Activated CD4-positive, alpha-beta T cell treated with anti-CD3 and anti-CD28 coated beads for 48 hours (primary cell): ENCODE data around the gene KIFC1.
"Not testable (repeated sequence)": the region's sequence is repeated elsewhere in the genome, so short reads cannot be mapped to it uniquely, and the experiment has no call there.

Experiments
- DNase-seq: peaks from one replicate; pipeline ENCODE4 v3.0.0-alpha.2; 2020

Gene KIFC1

DNA sequence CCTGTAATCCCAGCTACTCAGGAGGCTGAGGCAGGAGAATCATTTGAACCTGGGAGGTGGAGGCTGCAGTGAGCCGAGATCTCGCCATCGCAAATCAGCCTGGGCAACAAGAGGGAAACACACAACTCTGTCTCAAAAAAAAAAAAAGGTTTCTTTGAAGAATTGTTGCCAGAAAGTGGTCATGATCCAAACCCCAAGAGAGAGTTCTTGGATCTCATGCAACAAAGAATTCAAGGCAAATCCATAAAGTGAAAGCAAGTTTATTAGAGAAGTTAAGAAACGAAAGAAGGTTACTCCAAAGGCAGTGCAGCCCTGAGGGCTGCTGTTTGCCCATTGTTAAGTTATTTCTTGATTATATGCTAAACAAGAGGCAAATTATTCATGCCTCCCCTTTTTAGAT is 14.5 kb upstream of the KIFC1 start:
- no peak for DNase-seq

DNA sequence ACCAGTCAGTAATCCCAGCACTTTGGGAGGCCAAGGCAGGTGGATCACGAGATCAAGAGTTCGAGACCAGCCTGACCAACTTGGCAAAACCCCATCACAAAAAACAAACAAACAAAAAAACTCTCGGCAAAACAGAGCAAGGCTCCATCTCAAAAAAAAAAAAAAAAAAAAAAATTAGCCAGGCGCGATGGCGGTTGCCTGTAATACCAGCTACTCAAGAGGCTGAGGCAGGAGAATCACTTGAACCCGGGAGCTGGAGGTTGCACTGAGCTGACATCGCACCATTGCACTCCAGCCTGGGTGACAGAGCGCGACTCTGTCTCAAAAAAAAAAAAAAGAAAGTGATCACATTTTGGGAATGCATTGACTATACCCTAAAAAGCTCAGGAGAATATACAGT is 12.4 kb upstream of the KIFC1 start:
- not testable (repeated sequence) for DNase-seq

DNA sequence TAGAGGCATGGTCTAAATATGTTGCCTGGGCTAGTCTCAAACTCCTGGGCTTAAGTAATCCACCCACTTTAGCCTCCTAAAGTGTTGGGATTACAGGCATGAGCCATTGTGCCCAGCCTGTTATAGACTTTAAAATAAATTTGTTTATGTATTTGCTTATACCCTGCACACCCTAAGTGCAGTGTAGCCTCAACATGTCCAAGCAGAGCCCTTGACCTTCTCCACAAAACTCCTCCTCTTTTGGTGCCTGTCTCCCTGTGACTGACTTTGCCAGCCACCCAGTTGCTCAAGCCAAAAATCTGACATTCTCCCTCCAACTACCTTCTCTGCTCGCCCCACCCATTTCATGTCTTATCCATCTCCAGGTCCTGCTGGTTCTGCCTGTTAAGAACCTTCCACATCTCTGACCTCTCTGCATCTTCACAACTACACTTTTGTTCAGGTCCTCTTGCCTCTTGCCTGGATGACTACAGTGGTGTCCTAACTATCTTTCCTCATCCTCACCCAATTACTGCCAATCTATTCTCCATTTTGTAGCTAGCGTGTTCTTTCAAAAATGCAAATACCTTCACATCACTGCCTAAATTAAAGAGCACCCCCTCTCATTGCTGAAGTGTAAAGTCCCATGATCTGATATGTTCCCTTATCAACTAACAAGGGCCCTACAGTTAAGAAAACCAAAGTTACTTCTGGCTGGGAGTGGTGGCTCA is 11.2 kb upstream of the KIFC1 start:
- no peak for DNase-seq

DNA sequence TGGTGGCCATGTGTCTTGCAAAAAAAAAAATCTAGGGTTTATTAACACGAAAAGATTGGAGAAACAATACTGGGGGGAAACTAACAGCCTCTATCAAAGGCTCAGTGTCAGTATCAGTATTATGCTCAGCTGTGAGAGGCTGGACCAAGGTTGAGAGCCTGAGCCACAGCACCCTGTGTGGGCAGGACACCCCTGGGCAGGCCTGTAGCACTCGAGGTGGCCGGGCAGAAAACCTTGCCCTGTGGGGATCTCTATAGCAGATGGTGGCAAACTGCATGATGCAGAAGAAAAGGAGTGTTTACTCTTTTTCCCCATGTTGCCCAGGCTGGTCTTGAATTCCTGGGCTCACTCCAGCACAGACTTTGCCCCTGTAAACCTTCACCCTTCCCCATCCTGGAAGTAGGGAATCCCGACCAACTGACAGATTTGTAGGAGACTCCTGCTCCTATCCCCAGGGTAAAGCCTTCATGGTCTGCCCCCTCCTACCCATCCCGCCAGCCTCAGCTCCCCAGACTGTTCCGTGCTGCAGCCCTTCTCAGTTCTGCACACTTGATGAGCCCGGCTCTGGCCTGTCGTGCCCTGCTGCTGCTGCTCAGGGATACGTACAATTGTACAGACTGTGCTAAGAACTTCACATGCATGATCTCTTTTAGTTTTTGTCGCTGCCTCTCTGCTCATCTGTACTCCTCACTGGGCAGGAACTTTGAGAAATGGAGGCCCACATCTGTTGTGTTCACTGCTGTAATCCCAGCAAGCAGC is 8.0 kb upstream of the KIFC1 start:
- no peak for DNase-seq

DNA sequence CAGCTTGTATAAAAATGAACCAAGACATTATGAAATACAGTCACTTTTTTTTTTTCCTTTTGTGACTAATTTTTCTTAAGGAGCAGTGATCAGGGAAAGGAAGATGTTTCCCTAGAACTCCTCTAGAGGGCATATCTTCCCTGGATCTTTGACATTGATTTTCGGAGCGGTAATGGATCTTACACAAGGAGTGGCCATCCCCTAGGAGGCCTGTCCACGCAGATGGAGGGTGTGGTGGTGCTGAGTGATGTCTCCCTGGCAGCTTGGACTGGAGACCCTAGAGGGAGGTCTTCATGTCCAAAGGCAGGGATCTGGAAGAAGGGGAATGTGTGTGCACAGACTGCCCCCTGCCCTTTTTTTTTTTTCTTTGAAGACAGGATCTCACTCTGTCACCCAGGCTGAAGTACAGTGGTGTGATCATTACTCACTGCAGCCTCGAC is 7.0 kb upstream of the KIFC1 start:
- DNase-seq = no peak

DNA sequence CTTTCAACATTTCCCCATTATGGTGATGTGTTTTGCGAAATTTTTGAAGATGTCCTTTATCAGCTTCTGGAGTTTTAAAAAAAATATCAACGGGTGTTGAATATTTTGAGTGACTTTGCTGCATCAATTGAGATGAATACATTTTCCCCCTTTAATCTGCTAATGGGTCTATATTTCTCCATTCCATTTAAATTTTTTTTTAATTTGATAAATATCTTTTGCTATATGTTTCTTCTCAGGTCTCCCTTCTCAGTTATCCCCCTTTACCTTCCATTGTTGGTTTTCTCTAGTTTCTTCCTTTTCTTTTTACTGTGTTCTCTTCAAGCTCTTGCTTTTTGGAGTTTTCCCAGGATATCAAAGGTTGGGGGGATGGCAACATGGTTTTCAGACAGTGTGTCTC is 1.4 kb upstream of the KIFC1 start:
- DNase-seq = no peak

DNA sequence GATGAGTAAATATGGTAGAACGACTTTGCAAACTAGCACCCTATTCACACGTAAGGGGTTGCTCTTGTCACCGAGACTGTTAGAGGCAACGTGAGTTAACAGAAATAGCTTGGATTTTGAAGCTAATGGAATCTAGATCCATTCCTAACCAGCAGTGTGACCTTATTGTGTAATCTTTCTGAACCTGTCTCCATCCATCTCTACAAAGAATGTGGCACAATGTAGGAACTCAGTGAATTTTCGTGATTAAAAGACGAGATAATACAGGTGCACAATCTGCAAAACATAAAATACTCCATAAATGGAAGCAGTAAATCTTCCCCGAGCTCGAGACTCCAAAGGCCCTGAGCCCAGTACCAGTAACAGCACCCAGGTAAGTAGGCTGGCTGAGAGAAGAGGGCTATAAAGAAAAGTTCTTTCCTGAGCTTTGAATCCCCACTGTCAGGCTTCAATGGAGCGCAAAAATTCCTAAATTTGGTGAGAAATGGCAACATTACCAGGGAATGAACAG is 801 bp upstream of the KIFC1 start:
- no peak for DNase-seq

DNA sequence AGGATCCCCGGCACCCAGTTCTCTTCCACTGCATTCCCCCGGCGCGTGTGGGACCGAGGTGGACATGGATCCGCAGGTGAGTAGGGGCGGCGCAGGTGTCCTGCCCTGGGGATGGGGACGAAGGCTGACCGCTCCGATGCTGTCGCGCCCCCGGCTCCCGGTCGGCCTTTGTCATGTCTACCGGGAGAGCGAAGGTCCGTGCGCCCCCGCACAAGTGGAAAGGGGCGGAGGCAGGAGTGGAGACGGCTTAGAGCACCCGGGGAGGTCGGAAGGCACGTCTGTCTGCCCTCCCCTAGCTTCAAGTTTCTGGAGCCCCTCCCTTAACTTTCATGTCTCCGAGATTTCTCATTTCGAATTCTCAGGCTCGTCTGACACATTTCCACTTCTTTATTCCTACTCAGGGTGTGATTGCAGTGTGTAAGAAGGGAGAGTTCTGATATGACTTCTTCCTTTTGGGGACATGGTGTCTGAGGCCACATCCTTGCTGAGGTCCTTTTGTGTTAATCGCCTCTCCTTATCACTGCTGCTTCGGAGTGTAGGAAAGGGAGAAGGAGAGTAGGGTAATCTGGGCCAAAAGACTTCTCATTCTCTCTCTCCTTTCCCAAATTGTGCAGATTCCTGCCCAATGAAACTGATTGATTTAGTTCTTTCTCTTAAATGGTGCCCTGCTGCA is 435 bp downstream of the KIFC1 start:
- peak; percentile 78 for DNase-seq

DNA sequence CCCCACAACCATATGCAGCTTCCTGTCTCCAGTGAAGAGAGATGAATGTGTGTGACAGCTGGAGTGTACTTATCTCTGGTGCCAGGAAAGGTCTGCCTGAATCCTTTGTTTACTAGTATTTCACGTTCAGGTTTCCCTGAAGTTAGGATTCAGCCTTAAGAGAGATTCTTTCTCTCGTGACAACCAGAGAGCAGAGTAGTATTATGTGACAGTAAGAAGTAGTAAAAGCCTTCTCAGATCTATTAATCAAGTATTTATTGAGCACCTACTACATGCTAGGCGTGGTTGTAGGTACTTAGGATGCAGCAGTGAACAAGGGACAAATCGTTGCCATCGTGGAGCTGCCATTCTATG is 949 bp downstream of the KIFC1 start:
- no peak for DNase-seq

DNA sequence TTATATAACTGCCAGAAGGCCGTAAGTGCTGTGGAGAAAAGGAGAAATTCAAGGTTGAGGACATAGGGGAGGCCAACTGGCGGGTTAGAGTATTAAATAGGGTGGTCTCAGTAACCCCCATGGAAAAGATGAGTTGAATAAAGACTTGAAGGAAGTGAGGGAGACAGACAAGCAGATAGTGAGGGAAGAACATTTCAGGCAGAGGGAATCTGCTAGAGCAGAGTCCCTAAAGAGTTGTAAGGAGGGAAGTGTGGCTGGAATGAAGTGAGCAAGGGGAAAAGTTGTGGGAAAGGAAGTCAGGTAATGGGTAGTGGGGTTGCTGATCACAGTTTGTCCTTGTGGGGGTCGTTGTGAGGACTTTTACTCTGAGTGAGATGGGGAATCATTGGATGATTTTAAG is 1.4 kb downstream of the KIFC1 start:
- no peak for DNase-seq

DNA sequence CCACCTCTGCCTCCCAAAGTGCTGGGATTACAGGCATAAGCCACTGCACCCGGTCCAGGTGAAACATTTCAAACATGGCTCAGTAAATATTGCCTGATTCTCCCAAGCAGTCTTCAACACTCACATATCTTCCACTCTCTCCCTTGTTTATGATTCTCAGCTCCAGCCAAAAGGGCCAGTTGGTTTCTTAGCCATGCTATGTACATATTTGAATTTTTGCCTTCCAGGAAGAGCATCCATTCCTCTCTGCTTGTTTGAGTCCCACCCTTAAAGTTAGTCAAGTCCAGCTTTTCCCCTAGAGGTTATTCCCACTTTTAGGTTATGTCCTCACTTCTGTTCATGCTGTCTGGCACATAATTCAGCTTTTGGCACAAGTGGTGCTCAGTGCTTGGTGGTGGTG is 5.9 kb downstream of the KIFC1 start:
- DNase-seq = no peak

DNA sequence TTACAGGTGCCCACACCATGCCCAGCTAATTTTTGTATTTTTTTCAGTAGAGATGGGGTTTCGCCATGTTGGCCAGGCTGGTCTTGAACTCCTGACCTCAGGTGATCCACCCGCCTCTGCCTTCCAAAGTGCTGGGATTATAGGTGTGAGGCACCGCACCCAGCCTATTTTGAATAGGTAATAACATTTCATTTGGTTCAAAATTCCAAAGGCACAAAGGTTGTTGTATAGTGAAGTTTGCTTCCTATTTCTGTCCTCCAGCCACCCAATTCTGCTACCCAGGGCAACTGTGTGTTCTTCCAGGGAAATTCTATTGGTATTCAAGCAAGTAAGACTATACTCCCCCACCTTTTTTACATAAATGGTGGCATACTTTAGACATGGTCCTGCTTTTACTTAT is 7.0 kb downstream of the KIFC1 start:
- not testable (repeated sequence) for DNase-seq

DNA sequence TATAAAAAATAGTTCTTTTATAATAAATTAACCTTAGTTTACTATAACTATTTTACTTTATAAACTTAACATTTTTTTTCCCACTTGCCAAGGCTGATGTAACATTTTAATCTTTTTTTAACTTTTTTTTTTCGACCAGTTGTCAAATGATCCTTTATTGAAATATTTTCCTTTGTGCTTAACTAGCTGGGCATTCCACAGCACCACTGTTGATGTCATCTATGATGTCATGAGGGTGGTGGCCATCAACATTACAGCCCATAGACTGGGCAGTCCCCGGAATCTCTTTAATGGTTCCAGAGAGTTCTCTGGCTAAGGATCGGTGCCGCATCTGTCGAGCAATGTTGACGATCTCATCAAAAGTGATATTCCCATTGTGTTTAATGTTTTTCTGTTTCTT is 8.3 kb downstream of the KIFC1 start:
- not testable (repeated sequence) for DNase-seq

DNA sequence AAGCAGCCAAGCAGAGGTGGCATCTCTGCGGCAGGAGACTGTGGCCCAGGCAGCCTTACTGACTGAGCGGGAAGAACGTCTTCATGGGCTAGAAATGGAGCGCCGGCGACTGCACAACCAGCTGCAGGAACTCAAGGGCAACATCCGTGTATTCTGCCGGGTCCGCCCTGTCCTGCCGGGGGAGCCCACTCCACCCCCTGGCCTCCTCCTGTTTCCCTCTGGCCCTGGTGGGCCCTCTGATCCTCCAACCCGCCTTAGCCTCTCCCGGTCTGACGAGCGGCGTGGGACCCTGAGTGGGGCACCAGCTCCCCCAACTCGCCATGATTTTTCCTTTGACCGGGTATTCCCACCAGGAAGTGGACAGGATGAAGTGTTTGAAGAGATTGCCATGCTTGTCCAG is 13.3 kb downstream of the KIFC1 start:
- DNase-seq = no peak

DNA sequence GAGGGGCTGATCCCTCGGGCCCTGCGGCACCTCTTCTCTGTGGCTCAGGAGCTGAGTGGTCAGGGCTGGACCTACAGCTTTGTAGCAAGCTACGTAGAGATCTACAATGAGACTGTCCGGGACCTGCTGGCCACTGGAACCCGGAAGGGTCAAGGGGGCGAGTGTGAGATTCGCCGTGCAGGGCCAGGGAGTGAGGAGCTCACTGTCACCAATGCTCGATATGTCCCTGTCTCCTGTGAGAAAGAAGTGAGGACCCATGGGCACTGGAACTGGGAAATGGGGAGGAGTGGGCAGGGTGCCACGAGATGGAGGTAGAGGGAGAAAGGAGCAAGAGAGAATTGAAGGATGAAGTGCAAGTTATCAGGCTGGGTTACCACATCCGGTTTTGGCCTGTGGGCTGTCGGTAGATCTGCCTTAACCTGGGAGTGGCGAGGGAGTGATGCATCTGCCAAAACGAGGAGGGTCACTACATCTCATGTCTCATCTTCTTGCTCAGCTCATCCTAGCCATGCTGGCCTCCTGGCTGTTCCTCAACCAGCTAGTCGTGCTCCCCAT is 13.8 kb downstream of the KIFC1 start:
- DNase-seq = no peak

DNA sequence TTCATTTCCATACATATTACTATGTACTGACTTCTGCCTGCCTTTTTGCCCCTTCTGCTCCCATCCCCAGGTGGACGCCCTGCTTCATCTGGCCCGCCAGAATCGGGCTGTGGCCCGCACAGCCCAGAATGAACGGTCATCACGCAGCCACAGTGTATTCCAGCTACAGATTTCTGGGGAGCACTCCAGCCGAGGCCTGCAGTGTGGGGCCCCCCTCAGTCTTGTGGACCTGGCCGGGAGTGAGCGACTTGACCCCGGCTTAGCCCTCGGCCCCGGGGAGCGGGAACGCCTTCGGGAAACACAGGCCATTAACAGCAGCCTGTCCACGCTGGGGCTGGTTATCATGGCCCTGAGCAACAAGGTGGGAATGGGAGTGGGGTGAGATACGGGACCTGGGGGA is 14.5 kb downstream of the KIFC1 start:
- DNase-seq = no peak

DNA sequence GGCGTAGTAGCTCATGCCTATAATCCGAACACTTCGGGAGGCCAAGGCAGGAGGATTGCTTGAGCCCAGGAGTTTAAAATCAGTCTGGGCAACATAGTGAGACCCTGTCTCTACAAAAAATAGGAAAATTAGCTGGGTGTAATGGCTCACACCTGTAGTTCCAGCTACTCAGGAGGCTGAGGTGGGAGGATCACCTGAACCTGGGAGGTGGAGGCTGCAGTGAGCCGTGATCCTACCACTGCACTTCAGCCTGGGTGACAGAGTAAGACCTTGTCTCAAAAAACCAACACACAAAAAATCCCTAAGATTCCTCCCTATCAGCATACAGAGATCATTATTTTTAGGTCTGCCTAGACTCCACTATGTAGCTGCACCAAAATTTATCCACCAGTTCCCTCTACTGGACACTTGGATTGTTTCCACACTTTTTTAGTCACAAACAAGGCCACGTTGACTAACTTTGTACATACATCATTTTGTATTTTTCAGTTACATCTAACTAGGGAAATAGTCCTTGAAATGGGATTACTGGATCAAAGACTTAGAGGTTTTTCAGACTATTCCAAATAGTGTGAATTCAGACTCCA is 15.6 kb downstream of the KIFC1 start:
- no peak for DNase-seq

DNA sequence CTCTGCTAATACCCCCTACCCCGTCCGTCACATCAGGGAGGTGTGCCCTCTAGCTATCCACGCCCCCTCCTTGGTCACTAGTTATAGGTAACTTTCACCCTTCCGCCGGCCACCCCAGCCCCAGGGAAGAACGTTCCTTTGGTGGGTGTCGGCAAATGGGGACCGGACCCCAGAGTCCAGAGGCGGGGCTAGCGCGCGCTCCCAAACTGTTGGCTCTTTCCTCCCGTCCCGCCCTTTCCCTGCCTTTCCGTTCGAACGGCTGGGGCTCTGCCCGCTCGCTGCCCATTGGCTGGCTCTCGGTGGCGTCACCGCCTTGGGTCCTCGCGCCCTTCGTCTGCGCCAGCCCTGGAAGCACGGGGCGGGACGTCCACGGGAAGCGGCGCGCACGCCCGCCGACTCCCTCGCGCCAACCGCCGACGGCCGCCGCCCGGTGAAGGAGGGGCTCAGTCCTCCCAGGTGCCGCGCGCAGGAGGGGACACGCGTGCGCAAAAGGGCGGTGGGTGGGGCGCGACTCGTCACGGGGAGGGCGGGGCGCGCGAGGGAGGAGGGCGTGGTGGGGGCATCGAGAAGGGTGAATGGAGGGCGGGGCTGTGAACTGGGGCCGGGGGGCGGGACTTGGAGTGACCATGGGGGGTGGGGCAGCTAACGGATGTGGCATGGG is 18.6 kb downstream of the KIFC1 start:
- DNase-seq = peak; percentile 98

DNA sequence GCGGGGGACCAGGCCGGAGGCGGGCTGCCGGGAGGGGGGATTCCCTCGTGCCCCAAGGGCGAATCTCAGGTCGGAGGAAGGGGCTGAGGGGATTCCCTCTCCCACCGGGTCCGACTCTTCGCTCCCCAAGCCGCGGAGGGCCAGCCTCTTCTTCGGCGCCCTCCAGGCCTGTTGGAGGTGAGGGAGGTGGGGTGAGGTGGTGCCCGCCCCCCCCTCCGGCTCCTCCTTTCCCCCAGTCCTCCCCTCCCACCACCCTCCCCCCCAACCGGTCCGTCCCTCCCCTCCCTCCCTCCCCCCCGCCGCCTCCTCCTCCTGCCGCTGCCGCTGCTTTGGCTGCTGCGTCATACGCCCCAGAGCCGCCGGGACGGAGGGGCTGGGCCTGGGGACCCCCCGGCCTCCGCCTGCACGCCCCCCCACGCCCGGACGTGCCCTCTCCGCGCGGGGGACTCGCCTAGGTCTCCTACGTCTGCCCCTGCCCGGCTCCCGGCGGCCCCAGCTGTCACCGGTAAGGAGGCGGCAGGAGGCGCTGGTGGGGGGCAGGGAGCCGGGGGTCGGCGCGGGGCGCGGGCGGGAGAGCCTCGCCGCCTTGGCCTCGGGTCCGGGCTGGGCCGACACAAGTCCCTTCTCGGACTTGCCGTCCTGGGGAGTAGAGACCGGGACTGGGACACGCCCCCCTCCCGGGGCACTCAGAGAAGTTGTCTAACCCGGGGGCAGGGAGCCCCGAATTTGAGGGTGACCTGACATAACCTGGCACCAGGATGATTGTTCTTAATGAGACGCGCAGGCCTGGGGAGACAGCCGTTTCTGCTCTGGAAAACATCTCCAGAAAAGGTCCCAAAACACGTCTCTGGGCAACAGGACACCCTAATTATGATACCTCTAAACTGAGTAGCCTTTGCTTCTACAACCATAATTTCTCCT is 19.3 kb downstream of the KIFC1 start, which contains the start of gene PHF1:
TSS of gene PHF1 (plus strand) at position 304 of the 921 bp plus-strand sequence. CDS start 1,250 bp downstream, outside the sequence.
- no peak for DNase-seq

DNA sequence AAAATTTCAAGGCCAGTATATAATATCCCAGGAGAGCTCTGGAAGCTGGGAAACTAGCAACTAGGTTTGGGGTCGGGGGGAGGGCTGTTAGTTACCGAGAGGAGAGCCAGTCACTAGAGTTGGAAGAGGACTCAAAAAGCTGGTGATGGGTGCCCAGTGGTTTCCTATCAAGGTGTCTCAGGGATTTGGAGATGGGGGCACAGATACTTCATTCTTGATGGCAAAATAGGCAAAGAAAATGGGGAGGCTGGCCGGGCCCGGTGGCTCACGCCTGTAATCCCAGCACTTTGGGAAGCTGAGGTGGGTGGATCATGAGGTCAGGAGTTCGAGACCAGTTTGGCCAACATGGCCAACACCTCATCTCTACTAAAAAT is 20.0 kb downstream of the KIFC1 start:
- DNase-seq = no peak
